AG04449 (cell line): ENCODE data around the gene MSMO1.

ENCODE experiments used
- CTCF ChIA-PET: fragments of 350-600 bp; formaldehyde crosslinking; extraction: SDS; loops from one replicate; lab custom pipeline; 2021; ENCODE audit warnings: antibody characterized with exemption; lab: Yijun Ruan, JAX
- POLR2A ChIA-PET: fragments of 400-600, 350-600 bp; formaldehyde crosslinking; extraction: SDS; loops from one replicate; lab custom pipeline; 2020; ENCODE audit warnings: antibody characterized with exemption, inconsistent platforms; lab: Yijun Ruan, JAX
- DNase-seq: peaks from one replicate; pipeline ENCODE4 v3.0.0-alpha.2; 2010; ENCODE audit warnings: low read depth, low spot score
- H3K4me3 ChIP-seq: 2 replicates; pipeline ENCODE4 v1.5.1; 2011; ENCODE audit warnings: low read depth, mild to moderate bottlenecking, control low read depth, low read length
- CTCF ChIP-seq: IDR thresholded peaks from one replicate; pipeline ENCODE4 v1.5.1; 2011; ENCODE audit warnings: mild to moderate bottlenecking, moderate library complexity, low read length, control low read depth, inconsistent platforms; ENCODE audit not compliant: insufficient read depth; ENCODE audit errors: missing control alignments

MSMO1 gene

GRCh38 chr4:165351359-165352130 lies 24.1 kb downstream of the MSMO1 start:
- H3K4me3 ChIP-seq = no peak overlapping the region
- CTCF ChIA-PET = interaction anchor here (0.9 to 2.0 kb wide), 3 partner anchors 114 to 221 kb away, joined by 3 to 5 read pairs (median 3); no protein-coding TSS in a partner anchor

GRCh38 chr4:165355900-165356300 lies 28.4 kb downstream of the MSMO1 start:
- H3K4me3 ChIP-seq = no peak overlapping the region
- CTCF ChIA-PET = interaction anchor here (0.8 to 3.2 kb wide), 6 partner anchors 10 to 225 kb away, joined by 3 to 22 read pairs (median 12); no protein-coding TSS in a partner anchor
- POLR2A ChIA-PET = no interaction called here
- peak; percentile 32 for TF ChIP-seq CTCF
- DNase-seq = no peak

More at GRCh38 chr4:165351359-165352130, 24.1 kb downstream of the MSMO1 start:
- POLR2A ChIA-PET = interaction anchor here (0.7 kb wide), 1 partner anchor 25 kb away, joined by 3 read pairs; no protein-coding TSS in a partner anchor
- no peak for DNase-seq
- TF ChIP-seq CTCF = no peak

GRCh38 chr4:165359506-165359905 lies 32.0 kb downstream of the MSMO1 start:
- TF ChIP-seq CTCF = no peak
- POLR2A ChIA-PET = no interaction called here
- no peak overlapping the region for H3K4me3 ChIP-seq
- CTCF ChIA-PET = interaction anchor here (0.7 to 2.1 kb wide), 5 partner anchors 10 to 701 kb away, joined by 3 to 7 read pairs (median 4); partner anchors contain the start of gene CPE
- no peak for DNase-seq

GRCh38 chr4:165360041-165360695 lies 32.7 kb downstream of the MSMO1 start:
- no peak for DNase-seq
- CTCF ChIA-PET = interaction anchor here (0.7 to 2.1 kb wide), 5 partner anchors 11 to 700 kb away, joined by 3 to 7 read pairs (median 4); partner anchors contain the start of gene CPE
- no peak for TF ChIP-seq CTCF
- POLR2A ChIA-PET = no interaction called here
- H3K4me3 ChIP-seq = no peak overlapping the region

- no peak for DNase-seq
- ChIA-PET CTCF (interaction anchor here (2.0 kb wide), 1 partner anchor 16 kb away, joined by 7 read pairs; the partner anchor contains the start of gene CPE), POLR2A (no interaction called here)
- H3K4me3 ChIP-seq = no peak overlapping the region
- TF ChIP-seq CTCF = no peak
These were observed 33.7 kb downstream of the MSMO1 start for GRCh38 chr4:165360985-165361670.
